ENCODE measurements around the gene STK33.

STK33 gene

DNA sequence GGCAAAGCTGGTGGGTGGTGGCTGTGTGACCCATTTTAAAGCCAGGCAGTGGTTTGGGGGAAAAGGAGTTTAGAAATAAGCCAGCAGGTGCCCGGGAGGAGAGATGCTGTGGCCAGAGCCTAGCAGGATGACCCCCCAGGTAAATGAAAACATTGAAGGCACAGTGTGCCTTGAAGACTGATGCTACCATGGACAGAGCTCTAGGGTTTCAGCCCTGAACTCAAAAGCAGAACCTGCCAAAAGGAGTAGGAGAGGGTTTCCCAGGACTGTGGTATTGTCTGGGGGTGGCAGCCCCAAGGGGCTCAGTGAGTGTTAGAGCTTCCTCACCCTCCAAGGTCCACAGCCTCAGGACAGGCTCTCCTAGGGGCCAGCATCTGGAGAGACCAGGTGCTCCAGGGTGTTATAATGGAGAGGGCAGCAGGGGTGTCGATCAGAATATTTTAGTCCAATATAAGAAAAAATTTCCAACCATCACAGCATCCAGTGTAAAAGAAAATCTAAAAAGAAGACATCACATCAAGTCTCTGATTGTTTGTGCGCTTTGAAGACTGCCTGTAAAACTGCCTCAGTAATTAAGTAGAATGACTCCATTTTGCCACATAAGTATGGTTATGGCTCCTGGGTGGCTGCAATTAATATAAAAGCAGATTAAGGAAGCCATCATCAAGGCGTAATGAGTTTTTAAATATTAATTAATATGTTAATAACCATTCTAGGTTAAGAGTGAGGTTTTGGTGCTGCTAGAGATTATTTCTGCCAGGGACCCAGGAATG lies 241.7 kb downstream of the STK33 start:
- DNase-seq, result no peak

DNA sequence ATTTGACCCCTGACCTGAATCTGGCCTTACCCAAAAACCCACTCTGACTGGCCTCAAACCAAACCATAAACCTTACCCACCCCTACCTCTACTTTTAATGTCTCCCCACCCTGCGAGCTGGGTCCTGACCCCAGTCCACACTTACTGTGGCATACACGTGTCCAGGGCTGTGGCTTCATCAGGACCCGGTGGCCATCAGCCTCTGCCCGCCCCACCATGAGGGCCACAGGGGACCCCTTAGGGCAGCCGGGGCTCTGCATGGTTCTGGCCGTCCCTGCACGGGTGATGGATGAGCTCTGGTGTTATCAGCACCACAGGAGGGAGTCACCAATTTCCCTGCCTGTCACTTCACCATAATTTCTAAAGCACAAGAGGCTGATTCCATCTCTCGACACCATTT lies 242.8 kb downstream of the STK33 start:
- DNase-seq, result no peak

DNA sequence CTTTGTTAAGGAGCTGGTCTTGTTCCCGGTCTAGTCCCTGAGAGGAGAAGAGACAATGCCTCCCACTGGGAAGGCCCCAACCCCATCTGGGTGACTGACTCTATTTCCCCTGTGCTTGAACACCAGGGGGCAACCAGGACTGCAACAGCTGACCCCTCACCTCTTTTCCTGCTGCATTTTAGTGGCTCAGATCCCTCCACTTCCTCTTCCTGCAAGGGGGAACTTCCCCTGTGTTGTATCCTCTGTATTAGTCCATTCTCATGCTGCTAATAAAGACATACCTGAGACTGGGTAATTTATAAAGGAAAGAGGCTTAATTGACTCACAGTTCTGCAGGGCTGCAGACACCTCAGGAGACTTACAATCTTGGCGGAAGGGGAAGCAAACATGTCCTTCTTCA lies 246.1 kb downstream of the STK33 start:
- DNase-seq, result no peak

DNA sequence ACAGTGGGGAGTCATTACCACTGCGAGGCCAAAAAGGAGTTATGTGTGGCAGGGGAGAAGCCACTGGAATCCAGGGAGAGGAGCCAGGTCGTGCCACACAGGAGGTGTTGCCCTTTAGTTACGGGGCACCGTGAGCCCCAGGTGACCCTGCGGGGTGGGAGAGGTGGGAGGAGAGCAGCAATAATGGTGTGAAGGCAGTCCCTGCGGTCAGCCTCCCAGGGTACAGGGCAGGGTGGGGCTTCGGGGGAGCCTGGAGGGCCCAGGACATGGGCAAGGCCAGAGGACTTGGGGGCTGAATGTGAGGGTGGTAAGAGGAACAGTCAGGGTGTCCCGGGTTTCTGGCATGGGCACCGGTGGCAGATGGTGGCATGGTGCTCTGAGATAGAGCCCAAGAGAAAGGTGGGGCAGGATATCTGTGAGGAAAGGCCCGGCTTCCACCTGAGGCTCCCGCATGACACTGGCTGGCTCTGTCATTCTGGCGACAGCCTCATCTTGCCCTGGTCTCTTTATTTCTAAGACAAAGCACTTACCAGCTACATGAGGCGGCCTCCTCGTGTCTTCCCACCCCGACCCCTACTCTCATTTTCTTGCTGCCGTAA lies 247.8 kb downstream of the STK33 start:
- DNase-seq, result no peak

GRCh38 chr11:8345179-8345578 lies 248.8 kb downstream of the STK33 start:
- DNase-seq, result no peak

- no peak for DNase-seq
Measured at GRCh38 chr11:8344346-8344745, 249.7 kb downstream of the STK33 start.

- DNase-seq, result peak; percentile 15
Measured at GRCh38 chr11:8342821-8343681, 251.0 kb downstream of the STK33 start.

GRCh38 chr11:8341996-8342395 lies 252.0 kb downstream of the STK33 start:
- DNase-seq, result no peak
